Upper lobe of left lung (tissue), 4 donors: ENCODE measurements around the gene LCN12.

ENCODE experiments used
- CTCF ChIP-seq, 6 experiments: fragments of 450-650 bp in 4 of 6; fragments of 200-600 bp in 2 of 6; sonication (generic) in 2 of 6; IDR thresholded peaks; one replicate each; pipeline ENCODE4 v1.5.1; 2016 to 2019; ENCODE audit warnings: antibody characterized with exemption in 6 of 6
- EP300 ChIP-seq, 4 donors: sonication (generic); formaldehyde crosslinking; IDR thresholded peaks; one replicate each; pipeline ENCODE4 v1.5.1; 2017; ENCODE audit warnings: antibody characterized with exemption in 4 of 4, control low read depth in 2 of 4
- POLR2A ChIP-seq, 4 donors: fragments of 450-650 bp; IDR thresholded peaks; one replicate each; pipeline ENCODE4 v1.5.1; 2016 to 2017; ENCODE audit warnings: antibody characterized with exemption in 4 of 4, mild to moderate bottlenecking in 2 of 4
- POLR2AphosphoS5 ChIP-seq, 2 donors: sonication (generic); formaldehyde crosslinking; IDR thresholded peaks; one replicate each; pipeline ENCODE4 v1.5.1; 2017; ENCODE audit warnings: antibody characterized with exemption in 2 of 2

GRCh38 chr9:136960212-136960937, 8.3 kb downstream of the LCN12 start:
- TF ChIP-seq CTCF (IDR thresholded peaks at IDR 0.05), result no peak
- no peak for TF ChIP-seq POLR2AphosphoS5 (IDR thresholded peaks at IDR 0.05)
- no peak for TF ChIP-seq POLR2A (IDR thresholded peaks at IDR 0.05)
- TF ChIP-seq EP300 (IDR thresholded peaks at IDR 0.05), result no peak
